DMS79 treated with DMSO at 0.1 percent for 48 hours (cell line): Measurements from ENCODE around the gene KCNE4.

ENCODE experiments used
- DNase-seq: peaks from one replicate; lab custom pipeline; 2025; lab: John Stamatoyannopoulos, UW

Gene KCNE4

DNA sequence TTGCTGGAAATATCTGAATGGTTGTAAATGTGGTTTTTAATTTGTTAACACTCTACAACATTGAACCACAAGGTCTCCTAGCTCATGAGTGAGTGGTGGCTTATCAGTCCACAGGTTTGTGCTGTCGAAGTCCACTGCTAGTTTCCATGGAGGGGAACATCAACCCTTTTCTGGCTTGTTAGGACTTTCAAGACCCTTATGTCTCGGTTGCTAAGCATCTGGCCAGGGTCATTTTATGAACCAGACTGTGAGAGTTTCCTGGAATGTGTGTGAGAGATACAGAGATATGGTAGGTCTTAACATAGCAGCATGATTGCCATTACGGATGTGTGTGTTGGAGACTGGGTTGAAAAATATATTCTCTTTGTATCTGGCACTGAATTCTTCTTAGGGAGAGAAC is 36.9 kb downstream of the KCNE4 start:
- DNase-seq = no peak

GRCh38 chr2:223090039-223090438 is 38.0 kb downstream of the KCNE4 start:
- no peak for DNase-seq

DNA sequence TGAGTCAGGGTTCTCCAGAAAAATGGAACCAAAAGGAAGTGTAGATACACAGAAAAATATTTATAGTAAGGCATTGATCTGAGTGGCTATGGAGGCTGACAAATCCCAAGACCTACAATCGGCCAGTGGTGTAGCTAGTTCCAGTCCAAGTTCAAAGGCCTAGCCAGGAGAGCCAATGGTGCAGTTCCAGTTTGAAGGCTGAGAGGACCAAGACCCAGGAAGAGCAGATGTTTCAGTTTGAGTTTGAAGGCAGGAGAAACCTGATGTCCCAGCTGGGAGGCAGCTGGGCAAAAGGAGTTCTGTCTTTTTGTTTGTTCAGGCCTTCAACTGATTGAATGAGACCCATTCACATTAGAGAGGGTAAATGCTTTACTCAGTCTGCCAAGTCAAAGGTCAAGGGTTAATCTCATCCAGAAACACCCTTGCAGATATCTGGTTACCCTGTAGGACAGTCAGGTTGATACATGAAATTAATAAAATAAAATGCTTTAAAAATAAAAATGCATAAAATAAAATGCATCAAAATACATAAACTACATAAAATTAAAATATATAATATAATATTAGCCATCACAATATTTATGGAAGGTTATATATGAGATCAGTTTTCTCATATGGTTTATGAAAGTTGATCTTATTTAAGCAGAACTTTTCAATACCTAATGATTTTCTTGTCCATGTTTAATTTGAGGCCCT is 38.7 kb downstream of the KCNE4 start:
- DNase-seq = no peak

DNA sequence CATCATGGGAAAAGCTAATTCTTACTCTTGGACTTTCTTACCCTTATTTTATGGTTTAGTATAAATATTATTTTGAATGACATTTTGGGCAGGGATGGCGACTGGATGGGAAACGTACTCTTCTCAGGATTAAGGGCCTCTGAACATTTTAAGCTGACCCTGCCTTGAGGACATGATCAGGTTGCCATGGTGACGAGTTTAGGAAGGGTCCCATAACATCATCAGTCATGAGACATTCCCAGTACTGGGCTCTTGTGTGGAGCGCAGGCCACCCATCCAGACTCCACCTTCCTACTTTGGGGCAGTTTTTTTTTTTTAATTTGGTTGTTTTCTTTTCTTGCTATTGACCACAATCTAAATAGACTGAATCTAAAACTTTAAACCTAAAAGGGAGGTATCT is 40.7 kb downstream of the KCNE4 start:
- no peak for DNase-seq

GRCh38 chr2:223093436-223094241 is 41.6 kb downstream of the KCNE4 start:
- DNase-seq = no peak

DNA sequence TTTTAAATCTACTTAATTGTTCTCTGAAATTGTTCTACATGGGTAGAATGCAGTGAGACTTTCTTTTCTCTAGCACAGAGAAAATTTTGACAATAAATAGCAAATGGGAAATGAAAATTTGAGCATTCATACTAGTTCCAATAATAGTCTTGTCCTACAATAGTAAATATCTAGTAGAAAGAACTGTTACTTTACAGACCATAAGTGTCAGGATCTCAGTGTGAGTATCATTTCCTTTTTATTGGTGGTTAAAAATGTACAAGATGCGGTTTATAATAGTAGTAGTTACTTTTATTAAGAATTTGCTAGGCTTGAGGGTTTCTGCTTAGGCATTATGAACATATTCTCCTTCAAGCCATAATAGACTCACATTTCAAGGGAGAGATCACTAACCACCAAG is 43.2 kb downstream of the KCNE4 start:
- no peak for DNase-seq

DNA sequence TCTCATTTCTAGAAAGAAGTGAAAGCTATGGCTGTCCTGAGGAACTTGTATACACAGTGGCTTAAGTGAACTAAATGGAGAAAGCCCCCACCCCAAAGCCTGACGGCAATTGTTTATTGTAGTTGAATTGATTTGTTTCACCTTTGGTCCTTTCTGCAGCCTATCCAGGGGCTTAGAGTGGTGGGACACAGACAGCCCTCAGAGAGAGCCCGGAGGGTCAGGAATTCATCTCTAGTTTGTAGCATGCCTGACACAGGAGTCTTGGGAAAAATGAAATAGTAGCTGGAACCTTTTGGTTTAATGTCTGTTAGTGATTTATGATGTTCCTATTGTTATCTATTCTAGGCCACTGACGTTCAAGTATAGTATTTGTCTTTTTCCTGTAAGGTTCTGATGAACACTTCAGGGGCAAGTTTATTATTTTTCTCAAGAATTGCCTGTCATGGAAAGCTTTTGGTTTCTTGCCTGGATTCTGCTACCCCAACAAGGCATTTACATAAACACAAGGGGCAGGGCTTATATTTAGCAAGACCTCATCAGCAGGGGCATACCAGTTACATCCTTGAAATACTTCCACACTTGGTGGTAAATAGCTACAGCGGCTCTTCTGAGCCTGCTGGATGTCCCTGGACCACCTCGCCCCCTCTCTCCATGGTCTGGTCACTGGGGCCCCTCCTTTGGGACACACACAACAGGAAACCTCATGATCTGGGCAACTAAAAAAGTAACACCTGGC is 44.4 kb downstream of the KCNE4 start:
- no peak for DNase-seq

DNA sequence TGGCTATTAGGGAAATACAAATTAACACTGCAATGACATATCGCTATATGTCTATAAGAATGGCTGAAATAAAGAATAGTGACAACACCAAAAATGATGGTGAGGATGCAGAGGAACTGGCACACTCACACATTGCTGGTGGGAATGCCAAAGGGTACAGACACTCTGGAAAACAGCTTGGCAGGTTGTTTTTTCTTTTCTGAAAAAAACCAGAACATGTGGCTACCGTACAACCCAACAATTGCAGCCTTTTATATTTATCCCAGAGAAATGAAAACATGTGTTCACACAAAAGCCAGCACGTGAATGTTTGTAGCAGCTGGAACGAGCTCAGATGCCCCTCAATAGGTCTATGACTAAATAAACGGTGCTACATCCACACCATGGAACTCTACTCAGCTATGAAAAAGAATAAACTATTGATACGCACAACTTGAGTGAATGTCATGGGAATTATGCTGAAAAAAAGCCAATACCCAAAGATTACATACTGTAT is 45.9 kb downstream of the KCNE4 start:
- DNase-seq = no peak

- no peak for DNase-seq
Observed at GRCh38 chr2:223099561-223099960, 47.6 kb downstream of the KCNE4 start.

- no peak for DNase-seq
Observed at GRCh38 chr2:223100061-223100511, 48.1 kb downstream of the KCNE4 start.

DNA sequence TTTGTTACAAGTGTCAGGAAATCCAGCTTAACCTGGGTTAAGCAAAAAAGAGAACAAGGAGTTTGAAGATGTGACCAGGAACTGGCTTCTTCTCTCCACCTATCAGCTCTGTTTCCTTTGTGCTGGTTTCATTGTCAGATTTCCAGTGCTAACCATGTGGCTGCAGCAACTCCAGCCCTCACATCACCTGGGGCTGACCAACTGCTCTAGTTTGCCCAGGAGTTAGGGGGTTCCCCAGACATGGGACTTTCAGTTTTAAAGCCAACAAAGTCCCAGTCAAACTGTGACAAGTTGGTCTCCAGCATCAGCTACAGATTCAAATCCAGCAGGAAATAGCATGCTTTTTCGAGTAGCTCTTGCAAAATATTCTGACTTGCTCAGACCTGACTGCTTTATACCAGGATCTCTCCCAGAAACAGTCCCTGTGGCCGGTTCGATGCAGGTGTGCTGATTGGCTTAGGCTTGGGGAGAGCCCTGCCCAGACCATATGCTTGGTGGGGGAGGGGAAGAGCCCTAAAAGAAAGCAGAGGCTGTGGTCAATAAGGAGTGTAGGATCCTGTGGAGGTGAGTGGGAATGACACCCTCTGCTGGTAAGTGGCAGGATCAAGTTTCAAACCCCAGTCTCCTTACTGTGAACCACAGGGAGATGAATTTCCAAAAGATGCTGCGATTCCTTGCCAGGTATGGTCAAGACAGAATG is 49.5 kb downstream of the KCNE4 start:
- no peak for DNase-seq

- DNase-seq = no peak
Observed at GRCh38 chr2:223102040-223102400, 50.0 kb downstream of the KCNE4 start.

DNA sequence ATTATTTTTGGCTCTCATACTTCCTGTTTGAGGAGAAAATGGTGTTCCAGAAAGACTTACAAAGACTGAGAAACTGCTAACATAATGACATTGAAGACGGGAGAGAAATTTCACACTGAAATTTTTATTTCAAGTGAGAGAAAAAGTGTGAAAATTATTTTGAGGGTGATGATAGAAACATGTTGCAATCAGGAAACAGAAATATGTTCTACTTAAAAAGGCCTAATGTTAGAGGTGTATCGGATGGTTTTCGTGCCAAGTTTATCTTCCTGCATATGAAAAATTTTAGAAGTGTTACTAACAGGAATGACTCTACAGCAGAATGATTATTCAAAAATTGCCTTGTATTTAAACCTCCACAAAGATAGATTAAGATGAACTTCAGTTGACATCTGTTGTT is 50.5 kb downstream of the KCNE4 start:
- no peak for DNase-seq

DNA sequence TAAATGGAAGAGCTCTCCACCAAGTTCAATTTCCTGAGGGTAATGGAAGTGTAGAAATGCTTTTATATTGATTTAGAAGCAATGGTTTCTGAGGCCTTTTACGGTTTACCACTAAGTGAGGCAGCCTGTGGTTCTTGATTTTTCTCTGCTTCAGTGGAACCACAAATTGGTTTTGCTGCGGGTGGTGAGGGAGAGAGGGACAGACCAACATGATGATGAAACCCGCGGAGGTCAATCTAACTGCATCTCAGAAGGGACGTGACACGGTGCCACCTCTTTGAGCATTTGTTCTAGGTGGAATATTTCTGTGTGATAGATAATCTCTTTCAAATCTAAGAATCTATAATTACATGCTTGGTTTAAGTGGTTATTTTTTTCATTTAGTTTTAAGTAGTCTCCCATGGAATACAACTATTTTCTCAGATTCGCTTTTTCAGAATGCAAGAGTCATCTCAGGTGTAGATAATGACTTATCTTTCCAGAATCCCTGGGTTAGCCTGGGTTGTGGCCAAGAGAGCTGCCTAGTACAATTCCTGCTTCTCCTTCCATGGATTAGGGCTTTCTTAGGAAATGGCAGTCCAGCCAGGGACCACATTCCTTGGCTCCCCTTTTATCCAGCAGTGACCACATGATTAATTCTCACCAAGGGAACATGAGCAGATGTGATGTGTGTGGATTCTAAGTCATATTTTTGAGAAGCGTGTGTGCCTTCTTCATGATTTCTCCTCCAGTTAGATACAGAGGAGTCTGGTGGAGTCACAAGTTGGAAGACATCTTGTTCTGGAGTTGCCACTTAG is 52.5 kb downstream of the KCNE4 start:
- no peak for DNase-seq
